HG03469 (cell line): ENCODE results near the gene EPRS1.
A peak's percentile ranks its signal among the peaks of the same experiment; 100 is the strongest.

Experiments
- ATAC-seq: cut with Tn5 transposase; IDR thresholded peaks from one replicate; pipeline ENCODE4 v1.9.1; 2021; ENCODE audit warnings: mild to moderate bottlenecking, moderate library complexity, moderate number of reproducible peaks; ENCODE audit not compliant: unreplicated experiment

EPRS1 gene

GRCh38 chr1:220046052-220046930 is at the start of gene EPRS1:
TSS of gene EPRS1 (minus strand) at chr1:220046505. CDS start at chr1:220046388, 117 bp downstream.
- peak; percentile 97 for ATAC-seq

- peak; percentile 32 for ATAC-seq
Measured at GRCh38 chr1:220094016-220094911, 48.0 kb upstream of the EPRS1 start, which contains the start of gene IARS2. TSS of gene IARS2 (plus strand) at chr1:220094132. CDS start at chr1:220094217, 85 bp downstream.

- peak; percentile 1 for ATAC-seq
Measured at GRCh38 chr1:220093361-220094015, 47.2 kb upstream of the EPRS1 start.

- no peak for ATAC-seq
Measured at GRCh38 chr1:220092694-220093093, 46.4 kb upstream of the EPRS1 start.

GRCh38 chr1:220089650-220090556 is 43.6 kb upstream of the EPRS1 start, which contains the start of gene BPNT1:
TSS of gene BPNT1 (minus strand) at chr1:220089788. CDS start at chr1:220079846, 9,942 bp downstream.
- peak; percentile 55 for ATAC-seq

- ATAC-seq: peak; percentile 47
Measured at GRCh38 chr1:220086261-220086686, 40.0 kb upstream of the EPRS1 start.

GRCh38 chr1:220084460-220084859 is 38.2 kb upstream of the EPRS1 start:
- ATAC-seq: no peak

GRCh38 chr1:220077887-220078286 is 31.6 kb upstream of the EPRS1 start:
- ATAC-seq: no peak

- no peak for ATAC-seq
Measured at GRCh38 chr1:220076861-220077762, 30.8 kb upstream of the EPRS1 start.

GRCh38 chr1:220067269-220068204 is 21.2 kb upstream of the EPRS1 start:
- no peak for ATAC-seq

- no peak for ATAC-seq
Measured at GRCh38 chr1:220062629-220063028, 16.3 kb upstream of the EPRS1 start.

GRCh38 chr1:220060876-220061275 is 14.6 kb upstream of the EPRS1 start:
- no peak for ATAC-seq

GRCh38 chr1:220056374-220056773 is 10.1 kb upstream of the EPRS1 start:
- ATAC-seq: no peak

- ATAC-seq: no peak
Measured at GRCh38 chr1:220045356-220046051, 801 bp downstream of the EPRS1 start.

- ATAC-seq: no peak
Measured at GRCh38 chr1:220044678-220045355, 1.5 kb downstream of the EPRS1 start.

GRCh38 chr1:220043646-220044045 is 2.7 kb downstream of the EPRS1 start:
- no peak for ATAC-seq
